ENCODE measurements around the gene OR10A4. TPM values are rescaled to one million over a fixed set of nuclear protein-coding genes. Genes with fewer than 3 reads are reported as not detected.

OR10A4 gene
- total and polyA plus RNA-seq, 9 of the 15 experiments (the other 6 are each of a cell fraction or from before 2014, with no cell fraction given) = not detected

DNA sequence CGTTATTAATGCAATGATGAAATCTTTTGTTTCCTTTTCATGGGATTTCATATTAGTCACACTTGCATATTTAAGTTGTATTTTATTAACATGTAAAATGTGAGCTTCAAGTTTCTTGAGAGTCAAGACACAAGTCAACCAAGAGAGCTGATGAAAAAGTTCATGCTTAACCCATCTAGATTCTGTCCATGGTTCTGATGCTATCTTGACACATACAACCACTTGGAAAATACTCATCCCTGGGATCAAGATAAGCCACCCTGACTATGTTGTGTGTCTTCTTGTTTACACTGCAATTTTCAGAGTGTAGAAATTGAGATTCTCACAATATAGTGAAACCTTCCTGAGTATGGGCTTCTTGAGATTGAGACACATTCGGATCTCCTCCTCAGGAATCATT lies 664 bp upstream of the OR10A4 start:
- Histone ChIP-seq H4K20me1 (replicated peaks; ENCODE audit: control insufficient read depth, insufficient read depth, low read length) (no peaks in the 10 kb centered on the region), H3K27ac (ENCODE audit: extremely low read depth, low read depth, low read length) (no peak overlapping the region), H3K9me1 (ENCODE audit: control insufficient read depth, insufficient read depth, low read length) (no peaks in the 10 kb centered on the region), H2AFZ (ENCODE audit: low read depth, low read length) (no peak overlapping the region), H3K4me3 (no peak overlapping the region), H3K9me3 (replicated peaks; ENCODE audit: control insufficient read depth, insufficient read depth, low read depth, low read length) (no peaks in the 10 kb centered on the region), H3K4me2 (ENCODE audit: insufficient read depth, low read length) (no peak overlapping the region), H3K36me3 (ENCODE audit: control insufficient read depth, insufficient read depth, low read length) (no peaks in the 10 kb centered on the region), H3K9ac (ENCODE audit: insufficient read depth in 1 of 2, low read depth in 2 of 2, low read length in 2 of 2) (no peak overlapping the region), H3K27me3 (ENCODE audit: control insufficient read depth in 2 of 2, insufficient read depth in 2 of 2, low read length in 2 of 2) (0 out of 5 replicates have a peak, but pooled peaks cover 0 to 6% of the 10 kb centered on the region in 2 experiments), H3K4me1 (replicated peaks in 1 of 2; ENCODE audit: control insufficient read depth in 2 of 2, insufficient read depth in 2 of 2, low read length in 2 of 2) (no peaks in the 10 kb centered on the region), H3K79me2 (ENCODE audit: control insufficient read depth, insufficient read depth, low read length) (no peaks in the 10 kb centered on the region)
- FAIRE-seq = no peak
- DNase-seq (ENCODE audit: extremely low read depth in 1 of 4, low spot score in 3 of 4) = no peak
- TF ChIP-seq, protein P1, sequence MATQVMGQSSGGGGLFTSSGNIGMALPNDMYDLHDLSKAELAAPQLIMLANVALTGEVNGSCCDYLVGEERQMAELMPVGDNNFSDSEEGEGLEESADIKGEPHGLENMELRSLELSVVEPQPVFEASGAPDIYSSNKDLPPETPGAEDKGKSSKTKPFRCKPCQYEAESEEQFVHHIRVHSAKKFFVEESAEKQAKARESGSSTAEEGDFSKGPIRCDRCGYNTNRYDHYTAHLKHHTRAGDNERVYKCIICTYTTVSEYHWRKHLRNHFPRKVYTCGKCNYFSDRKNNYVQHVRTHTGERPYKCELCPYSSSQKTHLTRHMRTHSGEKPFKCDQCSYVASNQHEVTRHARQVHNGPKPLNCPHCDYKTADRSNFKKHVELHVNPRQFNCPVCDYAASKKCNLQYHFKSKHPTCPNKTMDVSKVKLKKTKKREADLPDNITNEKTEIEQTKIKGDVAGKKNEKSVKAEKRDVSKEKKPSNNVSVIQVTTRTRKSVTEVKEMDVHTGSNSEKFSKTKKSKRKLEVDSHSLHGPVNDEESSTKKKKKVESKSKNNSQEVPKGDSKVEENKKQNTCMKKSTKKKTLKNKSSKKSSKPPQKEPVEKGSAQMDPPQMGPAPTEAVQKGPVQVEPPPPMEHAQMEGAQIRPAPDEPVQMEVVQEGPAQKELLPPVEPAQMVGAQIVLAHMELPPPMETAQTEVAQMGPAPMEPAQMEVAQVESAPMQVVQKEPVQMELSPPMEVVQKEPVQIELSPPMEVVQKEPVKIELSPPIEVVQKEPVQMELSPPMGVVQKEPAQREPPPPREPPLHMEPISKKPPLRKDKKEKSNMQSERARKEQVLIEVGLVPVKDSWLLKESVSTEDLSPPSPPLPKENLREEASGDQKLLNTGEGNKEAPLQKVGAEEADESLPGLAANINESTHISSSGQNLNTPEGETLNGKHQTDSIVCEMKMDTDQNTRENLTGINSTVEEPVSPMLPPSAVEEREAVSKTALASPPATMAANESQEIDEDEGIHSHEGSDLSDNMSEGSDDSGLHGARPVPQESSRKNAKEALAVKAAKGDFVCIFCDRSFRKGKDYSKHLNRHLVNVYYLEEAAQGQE (IDR thresholded peaks at IDR 0.05; ENCODE audit: borderline replicate concordance) = peak; percentile 49
- TF ChIP-seq, protein P1 (CRISPR knock-in tag; IDR thresholded peaks at IDR 0.05; ENCODE audit: low read depth) = no peak
- TF ChIP-seq ZSCAN29 (IDR thresholded peaks at IDR 0.05) = no peak
- BruUV-seq (replicated peaks) = no TSS peak
- whole genome bisulfite sequencing (ENCODE audit: insufficient coverage, low coverage, missing lambda C conversion rate) = 0% methylated on average over 2 of the region's 2 CpGs
- in situ Hi-C loops (cut with MboI) = no loop called here
- intact Hi-C loops (cut with micrococcal nuclease) = no loop called here
- POLR2A ChIA-PET = interaction anchor here (0.7 to 1.9 kb wide), 2 partner anchors 12 to 209 kb away, joined by 3 to 10 read pairs; partner anchors contain the start of gene OR10A2
- CTCF ChIA-PET (ENCODE audit: low intra/inter-chr PET ratio) = no interaction called here
- no peak for ATAC-seq
